HEK293T (cell line): Measurements from ENCODE around the gene XPR1.

ENCODE experiments used
- ARNT ChIP-seq: fragments of 450-650 bp; IDR thresholded peaks from 2 replicates; pipeline ENCODE4 v1.6.1; 2017; ENCODE audit warnings: mild to moderate bottlenecking
- BHLHE40 ChIP-seq: fragments of 450-650 bp; IDR thresholded peaks from 2 replicates; pipeline ENCODE4 v1.6.1; 2016; ENCODE audit warnings: mild to moderate bottlenecking, moderate library complexity, borderline replicate concordance
- ELF4 ChIP-seq: fragments of 450-650 bp; IDR thresholded peaks from 2 replicates; pipeline ENCODE4 v1.6.1; 2017; ENCODE audit warnings: antibody characterized with exemption
- FOXA1 ChIP-seq: fragments of 450-650 bp; IDR thresholded peaks from 2 replicates; pipeline ENCODE4 v1.6.1; 2016; ENCODE audit warnings: mild to moderate bottlenecking
- FOXM1 ChIP-seq: fragments of 450-650 bp; IDR thresholded peaks from 2 replicates; pipeline ENCODE4 v1.6.1; 2017; ENCODE audit warnings: mild to moderate bottlenecking, borderline replicate concordance
- LEF1 ChIP-seq: fragments of 450-650 bp; IDR thresholded peaks from 2 replicates; pipeline ENCODE4 v1.6.1; 2017; ENCODE audit warnings: mild to moderate bottlenecking, borderline replicate concordance
- PKNOX1 ChIP-seq: fragments of 450-650 bp; IDR thresholded peaks from 2 replicates; pipeline ENCODE4 v1.6.1; 2016
- SP1 ChIP-seq: fragments of 450-650 bp; IDR thresholded peaks from 2 replicates; pipeline ENCODE4 v1.6.1; 2017
- SUZ12 ChIP-seq: fragments of 450-650 bp; IDR thresholded peaks from 2 replicates; pipeline ENCODE4 v1.6.1; 2016; ENCODE audit warnings: mild to moderate bottlenecking

GRCh38 chr1:180836449-180836848, 204.6 kb downstream of the XPR1 start:
- no peak for TF ChIP-seq ARNT
- no peak for TF ChIP-seq SP1
- TF ChIP-seq LEF1 = no peak
- no peak for TF ChIP-seq FOXA1
- TF ChIP-seq BHLHE40 = no peak
- TF ChIP-seq ELF4 = no peak
- TF ChIP-seq SUZ12 = no peak
- no peak for TF ChIP-seq PKNOX1
- no peak for TF ChIP-seq FOXM1
